NK-92 treated with Interleukin-12 subunit alpha and Interleukin-12 subunit beta, amount 100 ng/mL, for 24 hours (cell line): ENCODE data around the gene PDLIM3.
"Not testable (repeated sequence)": the region's sequence is repeated elsewhere in the genome, so short reads cannot be mapped to it uniquely, and the experiment has no call there.

Source experiments
- DNase-seq: peaks from one replicate; lab custom pipeline; 2025; lab: John Stamatoyannopoulos, UW

PDLIM3 gene

GRCh38 chr4:185534866-185535611, at the start of gene PDLIM3:
Gene PDLIM3 (minus strand): TSS chr4:185535507. CDS start chr4:185535434, 73 bp downstream.
- DNase-seq, result no peak

GRCh38 chr4:185583813-185584212, 48.5 kb upstream of the PDLIM3 start:
- no peak for DNase-seq

- no peak for DNase-seq
Measured at GRCh38 chr4:185582651-185583400, 47.5 kb upstream of the PDLIM3 start.

GRCh38 chr4:185580699-185581098, 45.4 kb upstream of the PDLIM3 start:
- DNase-seq, result no peak

GRCh38 chr4:185578284-185578683, 43.0 kb upstream of the PDLIM3 start:
- no peak for DNase-seq

- DNase-seq, result no peak
Measured at GRCh38 chr4:185576962-185577950, 41.9 kb upstream of the PDLIM3 start.

GRCh38 chr4:185576314-185576961, 41.1 kb upstream of the PDLIM3 start:
- DNase-seq, result no peak

GRCh38 chr4:185573651-185574199, 38.4 kb upstream of the PDLIM3 start:
- DNase-seq, result no peak

GRCh38 chr4:185570727-185571126, 35.4 kb upstream of the PDLIM3 start:
- DNase-seq, result no peak

- DNase-seq, result no peak
Measured at GRCh38 chr4:185567381-185568376, 32.4 kb upstream of the PDLIM3 start.

- no peak for DNase-seq
Measured at GRCh38 chr4:185566972-185567371, 31.7 kb upstream of the PDLIM3 start.

- DNase-seq, result no peak
Measured at GRCh38 chr4:185566425-185566824, 31.1 kb upstream of the PDLIM3 start.

- no peak for DNase-seq
Measured at GRCh38 chr4:185565696-185566095, 30.4 kb upstream of the PDLIM3 start.

GRCh38 chr4:185564349-185564748, 29.0 kb upstream of the PDLIM3 start:
- no peak for DNase-seq

GRCh38 chr4:185562531-185562930, 27.2 kb upstream of the PDLIM3 start:
- DNase-seq, result no peak

- no peak for DNase-seq
Measured at GRCh38 chr4:185560316-185560715, 25.0 kb upstream of the PDLIM3 start.

GRCh38 chr4:185559915-185560281, 24.6 kb upstream of the PDLIM3 start:
- no peak for DNase-seq

GRCh38 chr4:185559251-185559914, 24.1 kb upstream of the PDLIM3 start:
- not testable (repeated sequence) for DNase-seq

GRCh38 chr4:185554365-185555126, 19.2 kb upstream of the PDLIM3 start:
- DNase-seq, result no peak
